ENCODE data around the gene SFPQ. TPM values are rescaled to one million over a fixed set of nuclear protein-coding genes. Genes with fewer than 3 reads are reported as not detected.
A peak's percentile ranks its signal among the peaks of the same experiment; 100 is the strongest.

Gene SFPQ
- total RNA-seq, 1 experiment from 2014 or later, result 285 TPM

GRCh38 chr1:35222322-35223083, 29.6 kb upstream of the SFPQ start:
- Mint-ChIP-seq H3K4me3 (ENCODE audit: unreplicated experiment) (no peak overlapping the region), H3K9me3 (ENCODE audit: unreplicated experiment) (no peaks in the 10 kb centered on the region), H3K27ac (ENCODE audit: unreplicated experiment) (no peak overlapping the region), H3K4me1 (ENCODE audit: low read depth, unreplicated experiment) (no peaks in the 10 kb centered on the region), H3K36me3 (ENCODE audit: insufficient read depth, unreplicated experiment) (peaks cover 4% of the 10 kb centered on the region), H3K27me3 (ENCODE audit: insufficient read depth, unreplicated experiment) (peaks cover 3% of the 10 kb centered on the region)
- intact Hi-C loops (cut with micrococcal nuclease; ENCODE audit: unreplicated experiment), result no loop called here
- no peaks in the 10 kb centered on the region for H3K9me3 ChIP-seq
- H3K27me3 ChIP-seq (replicated peaks; ENCODE audit: control insufficient read depth, insufficient read depth, low read length), result no peaks in the 10 kb centered on the region
- CTCF ChIA-PET, result interaction anchor here (0.6 kb wide), 1 partner anchor 356 kb away, joined by 5 read pairs; no protein-coding TSS in a partner anchor
- TF ChIP-seq, protein P1, sequence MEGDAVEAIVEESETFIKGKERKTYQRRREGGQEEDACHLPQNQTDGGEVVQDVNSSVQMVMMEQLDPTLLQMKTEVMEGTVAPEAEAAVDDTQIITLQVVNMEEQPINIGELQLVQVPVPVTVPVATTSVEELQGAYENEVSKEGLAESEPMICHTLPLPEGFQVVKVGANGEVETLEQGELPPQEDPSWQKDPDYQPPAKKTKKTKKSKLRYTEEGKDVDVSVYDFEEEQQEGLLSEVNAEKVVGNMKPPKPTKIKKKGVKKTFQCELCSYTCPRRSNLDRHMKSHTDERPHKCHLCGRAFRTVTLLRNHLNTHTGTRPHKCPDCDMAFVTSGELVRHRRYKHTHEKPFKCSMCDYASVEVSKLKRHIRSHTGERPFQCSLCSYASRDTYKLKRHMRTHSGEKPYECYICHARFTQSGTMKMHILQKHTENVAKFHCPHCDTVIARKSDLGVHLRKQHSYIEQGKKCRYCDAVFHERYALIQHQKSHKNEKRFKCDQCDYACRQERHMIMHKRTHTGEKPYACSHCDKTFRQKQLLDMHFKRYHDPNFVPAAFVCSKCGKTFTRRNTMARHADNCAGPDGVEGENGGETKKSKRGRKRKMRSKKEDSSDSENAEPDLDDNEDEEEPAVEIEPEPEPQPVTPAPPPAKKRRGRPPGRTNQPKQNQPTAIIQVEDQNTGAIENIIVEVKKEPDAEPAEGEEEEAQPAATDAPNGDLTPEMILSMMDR (IDR thresholded peaks at IDR 0.05; ENCODE audit: insufficient read depth in 1 of 2, low read depth in 1 of 2, low read length in 1 of 2, severe bottlenecking in 1 of 2, unreplicated experiment in 1 of 2), result no peak
- H3K4me1 ChIP-seq, result no peaks in the 10 kb centered on the region
- no peak for DNase-seq
- no peaks in the 10 kb centered on the region for H3K36me3 ChIP-seq (ENCODE audit: control insufficient read depth, insufficient read depth, low read length)
- POLR2A ChIA-PET, result no interaction called here
- no peak overlapping the region for H3K4me3 ChIP-seq (ENCODE audit: low read depth, low read length)
- BruUV-seq (replicated peaks), result no TSS peak

- Histone ChIP-seq H3K4me3 (ENCODE audit: low read depth, low read length) (no peak overlapping the region), H3K9me3 (no peaks in the 10 kb centered on the region), H3K36me3 (ENCODE audit: control insufficient read depth, insufficient read depth, low read length) (no peaks in the 10 kb centered on the region), H3K27me3 (replicated peaks; ENCODE audit: control insufficient read depth, insufficient read depth, low read length) (no peaks in the 10 kb centered on the region), H3K4me1 (no peaks in the 10 kb centered on the region)
- intact Hi-C loops (cut with micrococcal nuclease; ENCODE audit: unreplicated experiment), result no loop called here
- Mint-ChIP-seq H3K27me3 (ENCODE audit: insufficient read depth, unreplicated experiment) (no peaks in the 10 kb centered on the region), H3K4me3 (ENCODE audit: unreplicated experiment) (no peak overlapping the region), H3K36me3 (ENCODE audit: insufficient read depth, unreplicated experiment) (peaks cover 4% of the 10 kb centered on the region), H3K27ac (ENCODE audit: unreplicated experiment) (no peak overlapping the region), H3K9me3 (ENCODE audit: unreplicated experiment) (no peaks in the 10 kb centered on the region), H3K4me1 (ENCODE audit: low read depth, unreplicated experiment) (no peaks in the 10 kb centered on the region)
- CTCF ChIA-PET, result no interaction called here
- no TSS peak for BruUV-seq (replicated peaks)
- TF ChIP-seq, protein P1 (IDR thresholded peaks at IDR 0.05; ENCODE audit: insufficient read depth in 1 of 2, low read depth in 1 of 2, low read length in 1 of 2, severe bottlenecking in 1 of 2, unreplicated experiment in 1 of 2), result peak; percentile 34 to 37
- POLR2A ChIA-PET, result no interaction called here
- peak in 1 of 2 experiments; percentile 21 for DNase-seq
These were observed 28.0 kb upstream of the SFPQ start for GRCh38 chr1:35220976-35221375.

DNA sequence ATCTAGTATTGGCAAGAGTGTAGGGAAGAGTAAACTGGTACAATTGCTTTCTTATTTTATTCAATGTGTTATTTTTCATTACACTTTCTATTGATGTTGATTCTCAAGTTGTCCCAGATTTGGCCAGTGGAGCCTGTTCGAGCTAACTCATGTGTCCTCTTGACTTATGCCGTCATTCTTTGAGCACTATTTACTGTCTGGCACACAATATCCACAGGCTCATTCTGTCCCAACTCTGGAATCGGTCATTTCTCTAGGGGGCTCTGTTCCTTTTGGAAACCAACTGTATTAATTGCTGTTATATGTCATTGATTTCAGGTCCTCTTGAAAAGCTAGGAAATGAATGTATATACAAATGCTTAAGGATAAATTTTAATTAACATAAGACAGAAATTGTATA, 22.4 kb upstream of the SFPQ start:
- no peak overlapping the region for H3K27ac Mint-ChIP-seq (ENCODE audit: unreplicated experiment)
- intact Hi-C loops (cut with micrococcal nuclease; ENCODE audit: unreplicated experiment), result no loop called here

More for the DNA sequence above, 22.4 kb upstream of the SFPQ start:
- DNase-seq, result no peak
- Histone ChIP-seq H3K36me3 (ENCODE audit: control insufficient read depth, insufficient read depth, low read length) (no peaks in the 10 kb centered on the region), H3K4me1 (no peaks in the 10 kb centered on the region), H3K27me3 (replicated peaks; ENCODE audit: control insufficient read depth, insufficient read depth, low read length) (no peaks in the 10 kb centered on the region), H3K4me3 (ENCODE audit: low read depth, low read length) (no peak overlapping the region), H3K9me3 (no peaks in the 10 kb centered on the region)
- ChIA-PET POLR2A (no interaction called here), CTCF (no interaction called here)
- Mint-ChIP-seq H3K9me3 (ENCODE audit: unreplicated experiment) (no peaks in the 10 kb centered on the region), H3K27me3 (ENCODE audit: insufficient read depth, unreplicated experiment) (no peaks in the 10 kb centered on the region), H3K36me3 (ENCODE audit: insufficient read depth, unreplicated experiment) (no peaks in the 10 kb centered on the region), H3K4me3 (ENCODE audit: unreplicated experiment) (no peak overlapping the region), H3K4me1 (ENCODE audit: low read depth, unreplicated experiment) (no peaks in the 10 kb centered on the region)
- TF ChIP-seq, protein P1 (IDR thresholded peaks at IDR 0.05; ENCODE audit: insufficient read depth in 1 of 2, low read depth in 1 of 2, low read length in 1 of 2, severe bottlenecking in 1 of 2, unreplicated experiment in 1 of 2), result no peak
- no TSS peak for BruUV-seq (replicated peaks)
